Activated naive CD8-positive, alpha-beta T cell treated with anti-CD3 and anti-CD28 coated beads, Interleukin-2, amount 50 U/mL, for 24 hours (primary cell): ENCODE measurements around the gene SERPINB4.
"Not testable (repeated sequence)": the region's sequence is repeated elsewhere in the genome, so short reads cannot be mapped to it uniquely, and the experiment has no call there.

Experiments used
- ATAC-seq: fragments of 150-1000 bp; cut with Tn5 transposase; one replicate; pipeline ENCODE4 v1.10.0; 2021
- DNase-seq: peaks from one replicate; pipeline ENCODE4 v3.0.0; 2021
- H3K27ac Mint-ChIP-seq: one replicate; pipeline ENCODE4 v1.8.0; 2021; ENCODE audit warnings: mild to moderate bottlenecking, mixed read lengths
- H3K27me3 Mint-ChIP-seq: one replicate; pipeline ENCODE4 v1.8.0; 2021; ENCODE audit warnings: mixed read lengths
- H3K36me3 Mint-ChIP-seq: one replicate; pipeline ENCODE4 v1.8.0; 2021; ENCODE audit warnings: low read depth, mixed read lengths
- H3K4me1 Mint-ChIP-seq: one replicate; pipeline ENCODE4 v1.8.0; 2021; ENCODE audit warnings: mixed read lengths
- H3K4me3 Mint-ChIP-seq: one replicate; pipeline ENCODE4 v1.8.0; 2021; ENCODE audit warnings: mild to moderate bottlenecking, moderate library complexity, mixed read lengths
- H3K9me3 Mint-ChIP-seq: one replicate; pipeline ENCODE4 v1.8.0; 2021; ENCODE audit warnings: mixed read lengths

SERPINB4 gene

DNA sequence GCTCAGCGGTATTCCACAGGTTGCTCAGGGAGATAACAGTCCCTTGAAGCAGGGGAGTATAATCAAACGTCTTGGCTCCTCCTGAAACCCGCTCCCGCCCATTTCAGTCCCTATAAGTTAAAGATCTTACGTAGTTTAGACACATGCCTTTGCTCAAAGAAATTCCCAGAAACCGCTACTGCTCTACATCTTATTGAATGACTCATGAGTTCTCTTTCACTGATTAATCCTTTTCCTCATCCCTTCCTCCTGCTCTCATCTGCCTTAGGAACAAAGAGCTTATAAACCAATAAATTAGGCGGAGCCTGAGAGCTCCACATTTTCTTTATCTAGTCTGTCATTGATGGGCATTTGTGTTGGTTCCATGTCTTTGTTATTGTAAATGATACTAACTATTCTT lies 4.2 kb upstream of the SERPINB4 start:
- Mint-ChIP-seq H3K27ac (no peak overlapping the region), H3K36me3 (no peaks in the 10 kb centered on the region), H3K4me1 (no peaks in the 10 kb centered on the region), H3K9me3 (no peaks in the 10 kb centered on the region), H3K4me3 (no peak overlapping the region), H3K27me3 (peaks cover 2% of the 10 kb centered on the region)
- no peak for DNase-seq
- no peak for ATAC-seq

DNA sequence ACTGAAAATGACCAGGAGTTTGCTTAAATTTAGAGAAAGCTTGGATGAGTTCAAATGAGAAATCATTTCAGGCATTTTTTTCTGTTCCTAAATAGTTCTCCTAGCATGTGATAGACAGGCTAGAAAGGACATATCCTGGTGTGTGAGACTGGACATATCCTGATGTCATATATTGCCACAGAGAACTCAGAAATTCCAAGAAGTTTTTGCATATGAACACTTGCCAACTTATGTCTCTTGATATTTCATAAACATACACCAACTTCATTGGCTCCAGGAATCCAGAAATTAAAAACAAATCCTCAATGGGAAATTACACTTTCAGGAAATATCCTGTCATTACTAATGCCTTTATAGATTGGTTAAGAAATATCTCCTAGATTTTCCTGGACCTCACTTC lies 2.9 kb upstream of the SERPINB4 start:
- no peak for DNase-seq
- Mint-ChIP-seq H3K4me1 (no peaks in the 10 kb centered on the region), H3K36me3 (no peaks in the 10 kb centered on the region), H3K9me3 (no peaks in the 10 kb centered on the region), H3K4me3 (no peak overlapping the region), H3K27me3 (peaks cover 2% of the 10 kb centered on the region), H3K27ac (no peak overlapping the region)
- ATAC-seq, result no peak

DNA sequence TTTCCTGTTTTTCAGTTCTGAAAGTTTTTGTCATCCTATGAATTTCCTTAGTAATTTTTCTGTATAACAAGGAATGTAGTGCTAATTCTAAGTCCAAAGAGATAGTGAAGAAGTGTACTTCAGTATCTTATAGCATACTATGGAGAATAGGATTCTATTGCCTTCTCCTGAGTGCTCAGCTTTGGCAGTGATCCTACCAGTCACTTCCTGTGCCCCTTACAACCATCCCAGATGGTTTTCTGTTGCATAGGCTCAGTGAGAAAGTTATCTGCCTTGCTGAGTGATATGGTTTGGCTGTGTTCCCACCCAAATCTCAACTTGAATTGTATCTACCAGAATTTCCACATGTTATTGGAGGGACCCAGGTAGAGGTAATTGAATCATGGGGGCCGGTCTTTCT lies 638 bp upstream of the SERPINB4 start:
- not testable (repeated sequence) for H3K27ac Mint-ChIP-seq, DNase-seq, H3K9me3 Mint-ChIP-seq, ATAC-seq, H3K4me3 Mint-ChIP-seq, H3K36me3 Mint-ChIP-seq, H3K4me1 Mint-ChIP-seq, H3K27me3 Mint-ChIP-seq

DNA sequence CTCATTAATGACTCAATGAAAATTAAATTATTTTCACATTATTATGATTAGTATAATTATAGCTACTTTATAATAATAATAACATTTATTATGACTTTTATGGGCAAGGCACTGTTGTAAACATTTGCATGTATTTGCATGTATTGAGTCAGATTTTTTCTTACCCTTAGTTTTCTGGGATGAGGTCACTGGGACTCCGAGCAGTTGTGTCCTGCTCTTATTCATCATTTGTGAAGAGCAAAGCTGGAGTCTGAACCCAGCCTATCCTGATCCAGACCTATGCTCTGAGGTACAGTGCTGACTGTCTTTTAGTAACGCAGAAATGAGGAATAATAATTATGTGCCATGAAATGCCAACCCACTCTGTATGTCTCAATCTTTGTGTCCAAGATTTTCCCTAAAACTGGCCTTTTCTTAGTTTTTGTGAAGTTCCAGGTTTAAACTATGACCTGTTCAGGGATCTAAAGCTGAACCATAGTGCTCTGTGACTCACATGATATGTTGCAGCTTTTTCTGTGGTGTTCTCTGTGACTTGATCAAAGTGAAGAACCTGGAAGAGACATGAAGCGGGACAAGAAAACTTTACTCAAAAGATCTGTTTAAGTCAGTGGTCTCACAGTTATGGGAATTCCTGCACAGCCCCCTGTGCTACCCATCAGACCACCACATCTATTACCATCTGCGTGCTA lies 1.2 kb downstream of the SERPINB4 start:
- not testable (repeated sequence) for H3K36me3 Mint-ChIP-seq, H3K4me3 Mint-ChIP-seq, H3K9me3 Mint-ChIP-seq, DNase-seq, ATAC-seq, H3K27me3 Mint-ChIP-seq, H3K27ac Mint-ChIP-seq, H3K4me1 Mint-ChIP-seq

DNA sequence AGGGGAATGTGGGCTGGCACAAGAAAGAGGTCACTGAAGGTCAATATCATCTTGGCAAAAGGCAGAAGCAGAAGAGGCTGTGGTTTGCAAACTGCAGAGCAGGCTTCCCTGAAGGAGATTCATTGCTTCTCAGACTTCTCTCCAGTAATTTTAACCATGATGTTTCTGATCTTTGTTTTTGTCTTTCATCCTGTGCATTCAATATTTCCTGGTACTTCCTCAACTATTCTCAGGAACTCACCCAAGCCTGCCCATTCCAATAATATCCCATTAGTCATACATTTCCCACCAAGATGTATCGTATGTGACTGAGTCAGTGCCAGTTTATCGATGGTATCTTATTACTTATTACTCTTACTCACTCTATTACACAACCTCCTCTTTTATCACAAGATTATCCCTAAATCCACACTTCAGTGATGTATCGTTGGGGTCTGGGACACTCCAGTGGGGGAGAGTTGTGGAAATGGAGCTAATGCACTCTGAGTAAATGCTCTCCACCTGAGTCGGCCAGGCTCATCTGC lies 2.8 kb downstream of the SERPINB4 start:
- H3K4me3 Mint-ChIP-seq, DNase-seq, H3K9me3 Mint-ChIP-seq, H3K4me1 Mint-ChIP-seq, H3K27ac Mint-ChIP-seq, H3K27me3 Mint-ChIP-seq, ATAC-seq, H3K36me3 Mint-ChIP-seq: not testable (repeated sequence)

DNA sequence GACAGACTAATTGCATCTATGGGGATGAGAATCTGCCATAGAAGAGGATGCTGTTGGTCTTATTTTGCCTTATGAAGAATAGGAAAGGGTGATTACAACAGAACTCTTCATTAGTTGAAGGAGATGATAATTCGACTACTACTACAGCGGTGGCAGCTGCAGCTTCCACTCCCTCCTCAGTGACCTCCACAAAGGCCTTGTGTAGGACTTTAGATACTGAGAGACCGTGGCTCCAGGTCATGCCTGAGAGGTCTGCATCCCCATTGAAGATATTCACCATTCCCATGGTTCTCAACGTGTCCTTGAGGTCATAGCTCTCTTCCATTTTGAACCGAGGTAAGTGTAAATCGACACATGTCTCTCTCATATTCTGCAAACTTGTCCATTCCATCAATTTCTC lies 6.4 kb downstream of the SERPINB4 start:
- no peaks in the 10 kb centered on the region for H3K27me3 Mint-ChIP-seq
- no peak for DNase-seq
- no peak for ATAC-seq
- no peak overlapping the region for H3K4me3 Mint-ChIP-seq
- H3K4me1 Mint-ChIP-seq, result no peaks in the 10 kb centered on the region
- no peaks in the 10 kb centered on the region for H3K9me3 Mint-ChIP-seq
- H3K36me3 Mint-ChIP-seq, result no peaks in the 10 kb centered on the region
- H3K27ac Mint-ChIP-seq, result no peak overlapping the region

DNA sequence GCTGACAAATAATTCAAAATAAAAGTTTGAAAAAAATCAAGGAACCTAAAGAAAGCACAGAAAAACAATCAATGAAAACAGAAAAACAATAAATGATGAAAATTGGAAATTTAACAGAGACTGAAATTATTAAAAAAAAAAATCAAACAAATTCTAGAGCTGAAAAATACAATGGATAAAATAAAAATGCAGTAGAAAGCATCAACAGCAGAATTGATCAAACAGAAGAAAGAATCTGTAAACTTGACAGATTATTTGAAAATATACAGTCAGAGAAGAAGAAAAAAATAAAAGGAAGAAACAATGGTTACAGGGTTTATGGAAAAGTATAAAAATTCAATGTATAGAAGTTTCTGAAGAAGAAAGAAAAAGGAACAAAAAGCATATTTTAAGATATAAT lies 16.2 kb downstream of the SERPINB4 start:
- no peak overlapping the region for H3K27ac Mint-ChIP-seq
- ATAC-seq, result no peak

DNA sequence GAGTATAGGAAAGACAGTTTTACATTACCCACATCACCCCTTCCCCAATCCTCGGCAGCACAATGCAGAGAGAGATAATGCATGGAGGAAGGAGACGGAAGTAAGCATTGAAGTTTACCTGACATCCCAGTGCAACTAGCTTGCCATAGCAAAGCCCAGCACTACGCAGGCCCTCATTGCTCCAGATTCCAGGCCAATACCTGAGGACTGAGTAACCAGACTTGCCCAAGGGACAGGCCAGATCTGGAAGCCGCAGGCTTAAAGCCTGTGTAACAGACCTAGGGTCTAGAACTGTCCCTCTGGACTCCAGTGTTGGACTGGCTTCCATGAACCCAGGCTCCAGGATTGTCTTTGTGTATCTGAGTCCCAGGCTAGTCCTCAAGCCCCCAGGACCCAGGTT lies 17.6 kb downstream of the SERPINB4 start:
- no peak overlapping the region for H3K4me3 Mint-ChIP-seq
- H3K9me3 Mint-ChIP-seq, result peaks cover 43% of the 10 kb centered on the region
- no peaks in the 10 kb centered on the region for H3K27me3 Mint-ChIP-seq
- no peak for DNase-seq
- no peaks in the 10 kb centered on the region for H3K36me3 Mint-ChIP-seq
- ATAC-seq, result no peak
- H3K27ac Mint-ChIP-seq, result no peak overlapping the region
- no peaks in the 10 kb centered on the region for H3K4me1 Mint-ChIP-seq

More for the DNA sequence above, 16.2 kb downstream of the SERPINB4 start:
- no peaks in the 10 kb centered on the region for H3K4me1 Mint-ChIP-seq
- no peak overlapping the region for H3K4me3 Mint-ChIP-seq
- peaks cover 43% of the 10 kb centered on the region for H3K9me3 Mint-ChIP-seq
- no peak for DNase-seq
- no peaks in the 10 kb centered on the region for H3K36me3 Mint-ChIP-seq
- no peaks in the 10 kb centered on the region for H3K27me3 Mint-ChIP-seq

DNA sequence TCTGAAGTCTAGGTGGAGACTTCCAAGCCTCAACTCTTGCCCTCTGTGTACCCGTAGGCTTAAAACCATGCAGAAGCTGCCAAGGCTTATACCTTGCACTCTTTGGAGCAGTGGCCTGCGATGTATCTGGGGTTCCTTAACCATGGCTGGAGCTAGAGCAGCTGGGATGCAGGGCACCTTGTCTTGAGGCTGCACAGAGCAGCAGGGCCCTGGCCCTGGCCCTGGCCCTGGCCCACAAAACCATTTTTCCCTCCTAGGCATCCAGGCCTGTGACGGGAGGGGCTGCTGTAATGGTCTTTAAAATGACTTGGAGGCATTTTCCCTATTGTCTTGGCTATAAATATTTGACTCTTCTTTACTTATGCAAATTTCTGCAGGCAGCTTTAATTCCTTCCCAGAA lies 19.2 kb downstream of the SERPINB4 start:
- H3K4me3 Mint-ChIP-seq, result no peak overlapping the region
- DNase-seq (no peak), ATAC-seq (no peak)
- no peak overlapping the region for H3K27ac Mint-ChIP-seq
- no peaks in the 10 kb centered on the region for H3K27me3 Mint-ChIP-seq
- peaks cover 46% of the 10 kb centered on the region for H3K9me3 Mint-ChIP-seq
- no peaks in the 10 kb centered on the region for H3K4me1 Mint-ChIP-seq
- no peaks in the 10 kb centered on the region for H3K36me3 Mint-ChIP-seq

DNA sequence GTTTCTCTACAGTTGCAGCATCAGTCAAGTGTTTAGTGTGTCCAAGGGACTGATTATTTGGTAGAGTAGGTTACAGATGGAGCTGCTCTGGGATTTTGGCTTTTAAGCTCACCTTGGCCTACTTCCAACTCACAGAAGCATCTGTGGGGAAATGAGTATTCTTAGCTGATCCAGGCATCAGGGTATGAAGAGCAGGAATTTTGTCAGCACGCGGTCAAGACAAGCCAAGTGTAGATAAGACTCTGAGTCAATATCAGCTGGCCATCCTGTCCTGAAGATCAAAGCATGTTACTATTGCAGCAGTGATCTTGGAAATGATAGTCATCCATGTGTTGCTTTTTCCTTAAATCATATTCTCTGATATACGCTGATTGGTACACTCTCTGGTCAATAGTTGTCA lies 24.4 kb downstream of the SERPINB4 start:
- H3K36me3 Mint-ChIP-seq, result no peaks in the 10 kb centered on the region
- no peak overlapping the region for H3K27ac Mint-ChIP-seq
- DNase-seq (no peak), ATAC-seq (no peak)
- no peak overlapping the region for H3K4me3 Mint-ChIP-seq
- no peaks in the 10 kb centered on the region for H3K27me3 Mint-ChIP-seq
- H3K9me3 Mint-ChIP-seq, result peaks cover 23% of the 10 kb centered on the region
- H3K4me1 Mint-ChIP-seq, result no peaks in the 10 kb centered on the region

DNA sequence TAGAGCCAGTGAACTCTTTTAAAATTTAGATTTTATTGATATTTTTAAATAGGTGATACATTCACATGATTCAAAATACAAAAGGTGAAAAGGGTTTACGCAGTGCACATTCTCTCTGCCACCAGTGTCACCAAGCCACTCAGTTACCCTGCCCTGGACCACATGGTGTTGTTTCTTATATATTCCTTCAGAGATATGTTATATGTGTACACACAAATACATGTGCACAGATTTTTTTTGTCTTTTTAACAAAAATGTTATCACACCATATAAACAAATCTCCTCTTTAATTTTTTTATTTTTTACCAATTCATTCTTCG lies 26.2 kb downstream of the SERPINB4 start:
- DNase-seq (no peak), ATAC-seq (no peak)
- no peaks in the 10 kb centered on the region for H3K36me3 Mint-ChIP-seq
- H3K4me1 Mint-ChIP-seq, result no peaks in the 10 kb centered on the region
- no peak overlapping the region for H3K27ac Mint-ChIP-seq
- no peak overlapping the region for H3K4me3 Mint-ChIP-seq
- peaks cover 1% of the 10 kb centered on the region for H3K27me3 Mint-ChIP-seq
- peaks cover 9% of the 10 kb centered on the region for H3K9me3 Mint-ChIP-seq

DNA sequence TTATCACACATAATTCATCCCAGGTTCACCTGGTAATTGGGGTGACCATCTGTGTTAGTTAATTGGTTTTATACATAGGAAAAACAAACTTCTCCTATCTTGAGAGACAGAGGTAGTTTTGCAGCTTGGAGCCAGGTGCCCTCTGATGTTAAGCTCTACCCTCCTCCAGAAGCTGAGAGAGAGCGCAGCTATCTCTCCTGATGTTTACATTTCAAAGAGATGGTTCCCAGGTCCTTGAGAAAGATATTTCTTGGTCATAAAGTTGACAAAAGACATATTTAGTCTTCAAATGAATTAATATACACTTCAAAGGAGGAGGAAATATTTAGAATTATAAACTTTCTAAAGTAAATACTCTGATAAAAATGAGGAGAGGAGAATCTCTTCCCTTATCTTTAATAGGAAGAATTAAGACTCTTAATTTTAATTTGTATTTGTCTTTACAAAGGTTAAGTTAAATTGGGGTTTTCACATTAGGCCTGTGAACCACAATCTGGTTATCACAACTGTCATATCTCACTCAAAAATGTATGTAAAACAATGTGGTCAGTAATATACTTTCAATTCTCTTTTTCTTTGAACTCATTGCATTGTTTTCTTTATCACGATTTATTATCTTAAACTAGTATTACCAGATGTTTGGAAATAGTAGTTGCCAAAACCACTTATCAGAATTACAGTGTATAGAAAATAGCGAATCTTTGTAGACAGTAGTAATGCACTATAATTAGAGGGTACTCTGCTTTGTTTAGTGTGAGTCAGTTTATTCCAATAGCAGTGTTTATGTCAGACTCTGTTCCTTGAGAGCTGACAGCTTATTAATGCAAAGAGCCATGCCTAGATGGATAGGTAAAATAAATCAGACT lies 26.8 kb downstream of the SERPINB4 start:
- H3K4me1 Mint-ChIP-seq, result no peaks in the 10 kb centered on the region
- H3K4me3 Mint-ChIP-seq, result no peak overlapping the region
- ATAC-seq (no peak), DNase-seq (no peak)
- peaks cover 4% of the 10 kb centered on the region for H3K27me3 Mint-ChIP-seq
- H3K36me3 Mint-ChIP-seq, result no peaks in the 10 kb centered on the region
- peaks cover 9% of the 10 kb centered on the region for H3K9me3 Mint-ChIP-seq
- H3K27ac Mint-ChIP-seq, result no peak overlapping the region

DNA sequence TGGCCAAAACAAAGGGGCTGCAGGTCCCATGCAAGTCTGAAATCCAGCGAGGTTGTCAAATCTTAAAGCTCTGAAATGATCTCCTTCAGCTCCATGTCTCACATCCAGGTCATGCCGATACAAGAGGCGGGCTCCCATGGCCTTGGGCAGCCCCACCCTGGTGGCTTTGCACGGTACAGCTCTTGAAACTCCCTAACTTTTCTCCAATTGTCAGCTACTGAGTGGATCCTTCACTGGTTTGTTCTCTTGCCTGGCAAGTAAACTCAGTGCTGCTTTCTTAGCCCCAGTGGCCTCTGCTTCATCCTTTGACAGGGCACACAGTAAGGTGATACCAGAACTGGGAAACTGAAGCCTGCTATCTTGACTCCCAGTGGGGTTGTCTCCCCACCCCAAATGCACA lies 30.6 kb downstream of the SERPINB4 start:
- Mint-ChIP-seq H3K27ac (no peak overlapping the region), H3K9me3 (no peaks in the 10 kb centered on the region), H3K36me3 (no peaks in the 10 kb centered on the region), H3K4me3 (no peak overlapping the region), H3K4me1 (no peaks in the 10 kb centered on the region), H3K27me3 (peaks cover 4% of the 10 kb centered on the region)
- ATAC-seq (no peak), DNase-seq (no peak)

DNA sequence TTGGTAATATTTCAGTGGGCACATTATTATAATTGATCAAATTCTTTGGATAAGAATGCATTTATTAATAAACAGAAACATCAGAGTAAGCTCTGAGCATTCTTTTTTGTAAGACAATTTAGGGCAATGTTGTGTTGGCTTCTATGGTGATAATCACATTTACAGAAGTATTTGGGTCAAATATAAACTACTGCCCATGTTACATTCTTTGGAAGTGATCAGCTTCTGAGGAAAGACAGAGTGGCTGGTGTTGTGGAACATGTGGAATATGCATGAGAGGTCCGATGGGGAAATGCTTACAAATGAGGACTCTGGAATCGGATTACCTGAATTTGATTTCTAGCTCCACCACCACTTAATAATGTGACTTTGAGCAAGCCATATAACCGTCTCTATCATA lies 37.5 kb downstream of the SERPINB4 start:
- H3K27ac Mint-ChIP-seq, result no peak overlapping the region
- H3K27me3 Mint-ChIP-seq, result peaks cover 4% of the 10 kb centered on the region
- ATAC-seq (no peak), DNase-seq (no peak)
- H3K4me1 Mint-ChIP-seq, result no peaks in the 10 kb centered on the region
- no peaks in the 10 kb centered on the region for H3K36me3 Mint-ChIP-seq
- no peak overlapping the region for H3K4me3 Mint-ChIP-seq
- H3K9me3 Mint-ChIP-seq, result no peaks in the 10 kb centered on the region

DNA sequence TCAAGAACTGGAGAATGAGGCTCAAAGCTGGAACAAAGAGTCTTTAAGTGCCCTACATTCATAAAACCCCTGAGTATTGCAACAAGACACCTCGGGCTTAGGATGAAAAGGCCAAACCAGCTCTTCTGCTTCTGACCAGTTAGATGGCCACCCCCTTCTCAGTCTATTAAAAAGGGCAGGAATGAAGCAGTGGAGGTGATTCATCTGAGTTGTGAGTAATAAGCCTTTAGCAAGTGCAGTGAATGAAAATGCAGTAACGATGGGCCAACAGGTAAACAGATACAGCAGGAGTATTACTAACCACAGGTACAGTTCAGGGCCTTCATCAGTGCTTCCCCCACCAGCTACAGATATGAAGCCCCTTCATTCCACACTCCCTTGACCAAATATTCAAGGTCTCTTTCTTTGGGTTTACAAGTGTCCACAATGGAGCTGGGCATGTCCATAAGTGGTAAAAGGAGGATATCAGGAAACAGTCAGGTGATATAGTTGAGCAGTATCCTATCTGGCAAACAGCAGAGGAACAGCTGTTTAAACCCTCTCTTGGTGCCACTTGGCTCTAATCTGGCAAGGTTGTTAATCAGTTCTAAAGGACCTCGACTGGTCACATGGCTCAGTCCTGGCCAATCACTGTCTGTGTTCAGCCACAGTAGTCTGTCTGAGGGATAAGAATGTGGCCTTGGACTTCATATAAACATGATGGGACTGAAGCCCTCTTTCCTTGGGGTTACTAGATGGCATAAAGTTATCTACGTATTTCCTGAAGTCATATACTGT lies 39.1 kb downstream of the SERPINB4 start:
- Mint-ChIP-seq H3K27me3 (peaks cover 4% of the 10 kb centered on the region), H3K4me1 (no peaks in the 10 kb centered on the region), H3K27ac (no peak overlapping the region), H3K4me3 (no peak overlapping the region), H3K36me3 (no peaks in the 10 kb centered on the region), H3K9me3 (no peaks in the 10 kb centered on the region)
- DNase-seq (no peak), ATAC-seq (no peak)
